K562 (cell line): ENCODE data around the gene CLSTN2.

Experiments
- PBX2 ChIP-seq, 2 experiments: IDR thresholded peaks in 1 of 2; conservative IDR thresholded peaks in 1 of 2; 2 replicates each; pipeline ENCODE4 v1.6.1; 2016; ENCODE audit warnings: low read depth in 2 of 2, mild to moderate bottlenecking in 1 of 2, missing compliant biosample characterization in 1 of 2, missing genetic modification characterization in 1 of 2, moderate library complexity in 1 of 2
- POLR2AphosphoS5 ChIP-seq: IDR thresholded peaks from 2 replicates; pipeline ENCODE4 v1.6.1; 2011; ENCODE audit warnings: mild to moderate bottlenecking, low read depth, low read length, moderate library complexity; ENCODE audit not compliant: control insufficient read depth, insufficient read depth
- RFX5 ChIP-seq: IDR thresholded peaks from 2 replicates; pipeline ENCODE4 v1.6.1; 2011; ENCODE audit warnings: low read depth, mild to moderate bottlenecking, improper control_type of control experiment, low read length

GRCh38 chr3:140096037-140096436, 161.1 kb downstream of the CLSTN2 start:
- TF ChIP-seq RFX5: no peak
- no peak for TF ChIP-seq PBX2 (CRISPR knock-in tag; IDR thresholded peaks at IDR 0.05; ENCODE audit: low read depth)
- TF ChIP-seq PBX2 (tag; conservative IDR thresholded peaks at IDR 0.05; ENCODE audit: low read depth): no peak
- TF ChIP-seq POLR2AphosphoS5: no peak
